Muscle of arm (tissue), 14 donors: ENCODE measurements around the gene B4GALNT4. TPM values are rescaled to one million over a fixed set of nuclear protein-coding genes. Genes with fewer than 3 reads are reported as not detected.
"Not testable (repeated sequence)": the region's sequence is repeated elsewhere in the genome, so short reads cannot be mapped to it uniquely, and the experiment has no call there.

Experiments
- DNase-seq: peaks from one replicate; pipeline ENCODE4 v3.0.0-alpha.2; 2013
- long read RNA-seq, 11 donors: transcript quantifications; one replicate each; lab custom pipeline, GENCODE V29; 2026
- polyA plus RNA-seq, 12 donors: library from polyadenylated mRNA; unstranded; fragments of 120-200 nt; gene quantifications; one replicate each; pipeline ENCODE4 v1.2.1, GENCODE V29; 2013; ENCODE audit not compliant: insufficient read length in 12 of 12

B4GALNT4 gene, protein sequence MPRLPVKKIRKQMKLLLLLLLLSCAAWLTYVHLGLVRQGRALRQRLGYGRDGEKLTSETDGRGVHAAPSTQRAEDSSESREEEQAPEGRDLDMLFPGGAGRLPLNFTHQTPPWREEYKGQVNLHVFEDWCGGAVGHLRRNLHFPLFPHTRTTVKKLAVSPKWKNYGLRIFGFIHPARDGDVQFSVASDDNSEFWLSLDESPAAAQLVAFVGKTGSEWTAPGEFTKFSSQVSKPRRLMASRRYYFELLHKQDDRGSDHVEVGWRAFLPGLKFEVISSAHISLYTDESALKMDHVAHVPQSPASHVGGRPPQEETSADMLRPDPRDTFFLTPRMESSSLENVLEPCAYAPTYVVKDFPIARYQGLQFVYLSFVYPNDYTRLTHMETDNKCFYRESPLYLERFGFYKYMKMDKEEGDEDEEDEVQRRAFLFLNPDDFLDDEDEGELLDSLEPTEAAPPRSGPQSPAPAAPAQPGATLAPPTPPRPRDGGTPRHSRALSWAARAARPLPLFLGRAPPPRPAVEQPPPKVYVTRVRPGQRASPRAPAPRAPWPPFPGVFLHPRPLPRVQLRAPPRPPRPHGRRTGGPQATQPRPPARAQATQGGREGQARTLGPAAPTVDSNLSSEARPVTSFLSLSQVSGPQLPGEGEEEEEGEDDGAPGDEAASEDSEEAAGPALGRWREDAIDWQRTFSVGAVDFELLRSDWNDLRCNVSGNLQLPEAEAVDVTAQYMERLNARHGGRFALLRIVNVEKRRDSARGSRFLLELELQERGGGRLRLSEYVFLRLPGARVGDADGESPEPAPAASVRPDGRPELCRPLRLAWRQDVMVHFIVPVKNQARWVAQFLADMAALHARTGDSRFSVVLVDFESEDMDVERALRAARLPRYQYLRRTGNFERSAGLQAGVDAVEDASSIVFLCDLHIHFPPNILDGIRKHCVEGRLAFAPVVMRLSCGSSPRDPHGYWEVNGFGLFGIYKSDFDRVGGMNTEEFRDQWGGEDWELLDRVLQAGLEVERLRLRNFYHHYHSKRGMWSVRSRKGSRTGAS
- 10 to 100 TPM in 10 of 12 donors, 1 to 10 TPM in 1, not detected in 1; 8.1 to 55.6 (median 14.5) TPM for polyA plus RNA-seq
- long read RNA-seq, donor 1, partial matches to known transcripts: 6 of 10 reads
- long read RNA-seq, donor 1, other reads (novel, unspliced or antisense): 0 of 10 reads
- long read RNA-seq, donor 2: 0 reads
- long read RNA-seq, donor 3: 0 reads
- long read RNA-seq, donor 4: 0 reads
- long read RNA-seq, donor 5: 0 reads
- long read RNA-seq, donor 6: 0 reads
- long read RNA-seq, donor 7, partial matches to known transcripts: 0 of 1 reads
- long read RNA-seq, donor 7, other reads (novel, unspliced or antisense): 0 of 1 reads
- long read RNA-seq, donor 8, partial matches to known transcripts: 0 of 1 reads
- long read RNA-seq, donor 8, other reads (novel, unspliced or antisense): 0 of 1 reads
- long read RNA-seq, donor 9: 0 reads
- long read RNA-seq, donor 10: 0 reads
- long read RNA-seq, donor 11, partial matches to known transcripts: 0 of 1 reads
- long read RNA-seq, donor 11, other reads (novel, unspliced or antisense): 0 of 1 reads

DNA sequence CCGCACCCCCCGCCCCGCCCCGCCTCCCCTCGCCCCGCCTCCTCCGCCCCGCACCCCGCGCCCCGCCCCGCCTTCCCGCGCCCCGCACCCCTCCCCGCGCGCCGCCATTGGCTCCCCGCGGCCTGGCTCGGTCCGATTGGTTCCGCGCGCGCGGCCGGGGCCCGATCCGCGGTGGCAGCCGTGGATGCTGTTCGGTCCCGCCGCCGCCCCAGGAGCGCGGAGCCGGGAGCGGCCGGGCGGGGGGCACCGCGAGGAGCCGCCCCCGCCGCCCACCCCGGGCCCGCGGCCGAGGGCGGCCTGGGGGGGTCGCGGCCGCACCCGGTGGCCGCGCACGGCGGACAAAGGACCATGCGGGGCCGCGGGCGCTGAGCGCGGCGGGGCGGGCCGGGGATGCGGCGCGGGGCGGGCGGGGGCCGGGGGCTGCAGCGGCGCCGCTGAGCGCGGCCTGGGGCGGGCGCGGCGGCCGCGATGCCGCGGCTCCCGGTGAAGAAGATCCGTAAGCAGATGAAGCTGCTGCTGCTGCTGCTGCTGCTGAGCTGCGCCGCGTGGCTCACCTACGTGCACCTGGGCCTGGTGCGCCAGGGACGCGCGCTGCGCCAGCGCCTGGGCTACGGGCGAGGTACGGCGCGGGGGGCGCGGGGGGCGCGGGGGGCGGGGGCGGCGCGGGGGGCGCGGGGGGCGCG, at the start of gene B4GALNT4:
Gene B4GALNT4, plus strand, starts transcription at position 164 of the 683 bp plus-strand sequence. Its CDS starts 305 bp downstream, at position 469.
- no peak for DNase-seq

DNA sequence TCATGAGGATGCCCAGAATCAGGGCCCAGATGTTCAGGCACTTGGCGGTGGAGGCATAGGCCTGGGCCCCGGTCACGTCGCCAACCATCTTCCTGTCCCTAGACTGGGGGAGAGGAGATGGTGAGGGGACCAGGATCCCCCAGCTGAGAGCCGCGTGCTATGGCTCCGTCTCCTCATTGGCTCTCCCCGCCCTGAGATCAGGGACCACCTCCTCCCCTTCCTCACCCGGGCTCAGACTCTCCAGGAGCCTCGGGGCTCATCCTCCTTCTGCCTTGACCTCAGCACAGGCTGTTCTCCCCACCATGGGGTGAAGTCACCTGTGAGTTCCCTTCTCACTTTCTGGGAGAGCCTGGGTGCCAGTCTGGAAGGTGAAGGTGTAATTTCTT, 49.4 kb upstream of the B4GALNT4 start:
- not testable (repeated sequence) for DNase-seq

DNA sequence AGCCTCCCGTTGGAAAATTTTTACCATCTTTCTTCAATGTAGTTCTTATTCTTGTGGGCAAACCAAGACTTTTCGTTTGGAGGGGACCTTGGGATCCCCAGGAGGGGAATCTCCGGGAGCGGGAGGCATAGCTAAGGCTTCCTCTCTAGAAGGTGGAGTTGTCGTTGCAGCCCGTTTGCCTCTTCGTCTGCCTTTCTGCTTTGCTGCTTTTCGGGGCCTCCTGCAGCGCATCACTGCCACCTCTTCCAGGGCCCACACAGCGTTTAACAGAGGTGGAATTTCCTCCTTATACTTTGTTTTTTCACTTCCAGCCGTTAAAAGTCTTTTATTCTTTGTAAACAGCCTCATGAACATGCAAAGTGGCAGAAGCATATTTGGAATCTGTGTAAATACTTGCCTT, 45.1 kb upstream of the B4GALNT4 start:
- DNase-seq: no peak

DNA sequence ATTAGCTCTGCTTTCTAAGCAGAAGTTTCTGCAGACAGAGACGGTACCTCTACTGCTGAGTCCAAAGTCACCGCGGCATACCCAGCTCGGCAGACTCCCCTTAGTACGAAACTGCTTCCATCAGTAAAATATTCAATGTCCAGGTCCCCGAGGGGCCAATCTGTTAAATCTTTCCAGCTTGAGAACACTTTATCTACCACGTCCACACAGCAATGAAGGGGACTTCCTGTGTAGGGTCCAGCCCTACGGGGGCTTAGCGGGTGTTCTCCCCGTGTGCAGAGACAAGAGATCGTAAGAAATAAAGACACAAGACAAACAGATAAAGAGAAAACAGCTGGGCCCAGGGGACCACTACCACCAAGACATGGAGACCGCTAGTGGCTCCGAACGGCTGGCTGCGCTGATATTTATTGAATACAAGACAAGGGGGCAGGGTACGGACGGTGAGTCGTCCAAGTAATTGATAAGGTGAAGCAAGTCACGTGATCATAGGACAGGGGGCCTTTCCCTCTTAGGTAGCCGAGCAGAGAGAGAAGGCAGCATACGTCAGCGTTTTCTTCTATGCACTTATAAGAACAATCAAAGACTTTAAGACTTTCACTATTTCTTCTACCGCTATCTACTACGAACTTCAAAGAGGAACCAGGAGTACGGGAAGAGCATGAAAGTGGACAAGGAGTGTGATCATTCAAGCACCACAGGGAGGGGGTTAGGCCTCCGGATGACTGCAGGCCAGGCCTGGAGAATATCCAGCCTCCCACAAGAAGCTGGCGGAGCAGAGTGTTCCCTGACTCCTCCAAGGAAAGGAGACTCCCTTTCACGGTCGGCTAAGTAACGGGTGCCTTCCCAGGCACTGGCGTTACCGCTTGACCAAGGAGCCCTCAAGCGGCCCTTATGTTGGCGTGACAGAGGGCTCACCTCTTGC, 44.4 kb upstream of the B4GALNT4 start:
- not testable (repeated sequence) for DNase-seq

DNA sequence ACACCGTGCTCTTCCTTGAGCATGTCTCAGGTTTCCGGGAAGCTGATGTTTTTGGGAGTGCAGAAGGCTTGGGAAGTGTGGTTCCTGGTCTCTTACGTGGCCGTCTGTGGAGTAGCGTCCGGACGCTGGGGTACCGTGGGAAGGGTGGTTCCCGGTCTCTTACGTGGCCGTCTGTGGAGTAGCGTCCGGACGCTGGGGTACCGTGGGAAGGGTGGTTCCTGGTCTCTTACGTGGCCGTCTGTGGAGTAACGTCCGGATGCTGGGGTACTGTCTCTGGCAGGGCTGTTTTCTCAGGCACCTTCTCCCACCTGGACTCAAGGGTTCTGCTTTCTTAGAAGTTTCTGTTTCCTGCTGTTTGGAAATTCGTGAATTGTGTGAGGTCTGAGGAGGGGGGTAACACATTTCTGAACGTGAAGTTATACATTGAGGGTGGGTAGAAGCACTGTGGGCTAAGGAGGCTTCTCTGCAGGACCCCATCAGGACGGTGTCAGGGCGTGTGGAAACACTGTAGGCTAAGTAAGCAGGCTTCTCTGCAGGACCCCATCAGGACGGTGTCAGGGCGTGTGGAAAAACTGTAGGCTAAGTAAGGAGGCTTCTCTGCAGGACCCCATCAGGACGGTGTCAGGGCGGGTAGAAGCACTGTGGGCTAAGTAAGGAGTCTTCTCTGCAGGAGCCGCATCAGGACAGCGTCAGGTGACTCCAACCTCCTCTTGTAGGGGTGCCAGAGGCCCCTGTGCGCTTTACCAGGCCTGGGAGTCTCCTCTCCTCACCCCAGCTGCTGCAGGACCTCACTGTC, 43.3 kb upstream of the B4GALNT4 start:
- DNase-seq: no peak

DNA sequence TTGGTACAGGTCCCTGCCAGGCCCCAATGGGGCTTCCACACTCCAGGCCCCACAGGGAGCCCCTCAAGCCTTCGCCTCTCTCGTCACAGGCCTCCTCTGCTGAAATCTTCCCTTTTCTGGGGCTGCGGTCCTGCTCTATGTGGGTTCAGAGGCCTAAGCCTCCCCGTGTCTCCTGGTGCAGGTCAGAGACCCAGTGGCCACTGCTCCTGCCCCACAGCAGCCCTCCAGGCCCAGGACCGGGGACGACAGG, 42.8 kb upstream of the B4GALNT4 start:
- no peak for DNase-seq

DNA sequence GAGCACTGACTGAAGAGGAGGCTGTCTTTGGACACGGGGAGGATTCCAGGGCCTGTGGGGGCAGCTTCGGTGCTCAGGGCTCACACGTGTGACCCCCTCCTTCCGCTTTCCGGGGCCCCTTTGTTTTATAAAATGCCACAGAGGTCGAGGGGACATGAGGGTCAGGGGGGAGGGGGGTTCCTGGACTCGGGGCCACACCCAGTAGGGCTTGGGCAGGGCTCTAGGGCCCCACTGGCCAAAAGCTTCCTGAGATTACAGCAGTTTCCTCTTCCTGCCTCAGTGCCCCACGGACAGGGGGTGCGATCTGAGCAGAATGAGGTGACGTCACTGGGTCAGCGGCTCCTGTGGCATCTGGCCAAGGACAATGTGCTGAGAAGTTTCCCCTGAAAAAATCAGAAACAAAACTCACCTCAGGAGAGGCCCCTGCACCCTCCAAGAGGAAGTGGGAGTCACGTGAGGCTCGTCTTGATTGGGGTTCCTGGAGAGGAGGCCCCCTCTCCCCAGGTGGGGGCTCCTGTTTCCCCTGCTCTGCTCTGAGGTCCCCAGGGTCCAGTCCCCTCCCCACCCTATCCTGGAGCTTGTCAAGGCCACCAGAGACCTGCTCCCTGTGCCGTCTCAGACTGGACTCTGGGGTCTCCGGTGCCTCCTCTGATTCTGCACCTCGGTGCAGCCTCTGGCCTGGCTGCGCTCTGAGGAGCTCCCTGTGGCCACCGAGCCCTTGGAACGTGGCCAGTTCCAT, 42.3 kb upstream of the B4GALNT4 start:
- peak; percentile 70 for DNase-seq

DNA sequence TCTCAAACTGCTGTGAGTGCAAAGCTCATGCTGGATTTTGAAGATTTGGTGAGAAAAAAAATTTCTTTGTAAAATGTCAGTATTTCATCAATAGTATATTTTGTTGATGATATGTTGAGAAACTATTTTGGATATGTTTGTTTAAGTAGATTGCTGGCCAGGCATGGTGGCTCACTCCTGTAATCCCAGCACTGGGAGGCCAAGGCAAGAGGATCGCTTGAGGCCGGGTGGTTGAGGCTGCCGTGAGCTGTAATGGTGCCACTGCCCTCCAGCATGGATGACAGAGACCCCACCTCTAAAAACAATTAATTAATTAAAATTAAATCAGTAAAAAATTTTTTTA, 41.7 kb upstream of the B4GALNT4 start:
- no peak for DNase-seq

DNA sequence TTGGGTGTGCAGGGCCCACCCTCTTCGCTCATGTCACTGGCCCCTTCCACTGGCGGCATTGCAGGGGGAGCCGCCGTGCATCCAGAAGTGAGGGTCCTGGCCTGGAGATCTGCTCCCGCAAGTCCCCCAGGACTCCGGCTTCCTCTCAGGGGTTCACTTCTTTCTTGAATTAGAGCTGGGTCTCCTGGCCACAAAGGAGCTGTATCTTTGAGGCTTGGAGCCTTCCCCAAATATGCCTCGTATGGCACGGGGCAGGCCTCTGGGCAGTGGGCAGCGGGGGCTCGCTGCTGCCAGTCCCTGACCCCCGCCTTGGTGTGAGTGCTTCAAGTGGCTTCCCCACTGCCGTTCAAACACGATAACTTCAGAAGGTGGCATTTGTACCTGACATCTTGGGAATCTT, 41.3 kb upstream of the B4GALNT4 start:
- no peak for DNase-seq

DNA sequence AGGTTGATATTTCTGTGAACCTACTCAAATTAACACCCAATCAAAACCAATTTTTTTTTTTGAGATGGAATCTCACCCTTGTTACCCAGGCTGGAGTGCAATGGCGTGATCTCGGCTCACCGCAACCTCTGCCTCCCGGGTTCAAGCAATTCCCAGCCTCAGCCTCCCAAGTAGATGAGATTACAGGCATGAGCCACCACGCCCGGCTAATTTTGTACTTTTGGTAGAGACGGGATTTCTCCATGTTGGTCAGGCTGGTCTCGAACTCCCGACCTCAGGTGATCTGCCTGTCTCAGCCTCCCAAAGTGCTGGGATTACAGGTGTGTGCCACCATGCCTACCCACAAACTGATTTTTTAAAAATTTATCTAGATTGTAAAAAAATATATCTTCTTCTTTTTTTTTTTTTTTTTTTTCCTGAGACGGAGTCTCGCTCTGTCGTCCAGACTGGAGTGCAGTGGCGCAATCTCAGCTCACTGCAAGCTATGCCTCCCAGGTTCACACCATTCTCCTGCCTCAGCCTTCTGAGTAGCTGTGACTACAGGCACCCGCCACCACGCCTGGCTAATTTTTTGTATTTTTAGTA, 40.7 kb upstream of the B4GALNT4 start:
- DNase-seq: not testable (repeated sequence)

DNA sequence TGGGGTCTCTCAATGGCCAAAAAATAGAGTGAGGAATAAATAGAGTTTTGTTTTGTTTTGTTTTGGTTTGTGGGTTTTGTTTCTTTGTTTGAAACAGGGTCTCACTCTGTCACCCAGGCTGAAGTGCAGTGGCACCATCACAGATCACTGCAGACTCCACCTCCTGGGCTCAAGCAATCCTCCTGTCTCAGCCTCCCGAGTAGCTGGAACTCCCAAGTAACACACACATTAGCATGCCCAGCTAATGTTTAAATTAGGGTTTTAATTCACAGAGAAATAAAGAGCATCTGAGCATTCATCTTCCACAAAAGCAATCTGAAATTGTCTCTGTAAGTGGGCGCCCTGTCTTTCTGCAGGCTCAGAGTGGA, 39.4 kb upstream of the B4GALNT4 start:
- no peak for DNase-seq

DNA sequence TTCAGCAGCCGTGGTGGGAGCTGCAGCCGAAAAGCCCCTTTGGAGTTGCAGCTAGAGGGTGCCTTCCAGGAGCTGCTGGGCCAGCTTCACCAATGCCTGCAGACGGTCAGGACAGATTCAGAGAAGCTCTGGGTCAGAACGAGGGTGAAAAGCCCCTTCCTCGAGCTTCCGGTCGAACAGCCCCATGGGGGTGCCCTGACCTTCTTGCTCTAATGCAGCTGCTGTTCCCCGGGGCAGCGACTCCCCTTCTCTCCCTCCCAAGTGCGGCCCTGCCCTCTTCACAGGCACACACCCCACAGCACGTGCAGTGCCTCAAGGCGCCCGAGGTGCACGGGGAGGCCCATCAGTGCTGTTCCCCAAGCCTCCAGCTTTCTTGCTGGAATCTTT, 39.0 kb upstream of the B4GALNT4 start:
- no peak for DNase-seq

DNA sequence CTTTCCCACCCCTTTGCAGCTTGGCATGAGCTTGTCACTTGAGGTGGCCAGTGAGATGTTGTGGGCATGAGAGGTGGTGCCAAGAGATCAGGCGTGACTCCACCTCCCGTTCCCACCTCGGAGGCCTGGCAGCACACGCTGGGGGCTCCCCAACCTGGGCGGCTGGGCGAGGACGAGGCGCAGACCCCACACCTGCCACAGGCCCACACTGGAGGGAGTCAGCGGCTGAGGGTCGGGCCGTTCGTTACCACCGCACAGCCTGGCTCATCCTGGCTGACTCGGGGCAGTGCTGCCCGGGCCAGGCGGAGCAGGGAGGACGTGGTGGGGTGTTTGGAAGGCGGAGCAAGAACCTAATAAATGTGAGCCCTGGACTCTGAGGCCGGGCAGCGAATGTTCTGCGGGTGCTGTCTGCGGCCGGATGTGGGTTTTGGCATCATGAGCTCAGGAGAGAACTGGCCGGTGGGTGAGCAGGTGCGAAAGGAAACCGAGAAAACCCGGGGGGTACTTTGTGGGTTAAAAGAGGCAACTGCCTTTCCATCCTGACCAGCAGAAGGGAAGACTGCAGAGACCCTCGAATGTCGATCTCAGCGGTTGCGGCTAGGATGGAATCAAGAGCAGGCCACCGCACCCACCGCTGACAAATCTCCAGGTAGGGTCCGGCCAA, 38.5 kb upstream of the B4GALNT4 start:
- DNase-seq: no peak

DNA sequence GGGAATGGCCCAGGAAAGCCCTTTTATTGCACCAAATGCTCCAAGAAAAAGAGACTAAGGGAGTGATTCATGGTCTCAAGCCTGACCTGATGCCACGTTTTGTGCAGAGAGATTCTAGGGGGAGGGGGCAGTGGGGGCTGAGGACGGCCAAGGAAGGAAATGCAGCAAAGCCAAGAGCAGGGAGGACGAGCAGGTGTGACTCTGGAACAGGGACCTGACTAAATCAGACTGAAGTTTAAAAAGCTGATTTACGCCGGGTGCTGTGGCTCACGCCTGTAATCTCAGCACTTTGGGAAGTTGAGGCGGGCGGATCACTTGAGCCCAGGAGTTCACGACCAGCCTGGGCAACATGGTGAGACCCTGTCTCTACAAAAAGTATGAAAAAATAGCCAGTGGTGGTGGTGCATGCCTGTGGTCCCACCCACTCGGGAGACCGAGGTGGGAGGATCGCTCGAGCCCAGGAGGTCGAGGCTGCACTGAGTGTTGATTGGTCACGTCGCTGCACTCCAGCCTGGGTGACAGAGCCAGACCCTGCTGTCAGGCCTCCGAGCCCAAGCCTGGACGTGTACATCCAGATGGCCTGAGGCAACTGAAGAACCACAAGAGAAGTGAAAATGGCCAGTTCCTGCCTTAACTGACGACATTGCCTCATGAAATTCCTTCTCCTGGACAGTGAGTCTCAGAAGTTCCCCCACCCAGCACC, 37.8 kb upstream of the B4GALNT4 start:
- no peak for DNase-seq

DNA sequence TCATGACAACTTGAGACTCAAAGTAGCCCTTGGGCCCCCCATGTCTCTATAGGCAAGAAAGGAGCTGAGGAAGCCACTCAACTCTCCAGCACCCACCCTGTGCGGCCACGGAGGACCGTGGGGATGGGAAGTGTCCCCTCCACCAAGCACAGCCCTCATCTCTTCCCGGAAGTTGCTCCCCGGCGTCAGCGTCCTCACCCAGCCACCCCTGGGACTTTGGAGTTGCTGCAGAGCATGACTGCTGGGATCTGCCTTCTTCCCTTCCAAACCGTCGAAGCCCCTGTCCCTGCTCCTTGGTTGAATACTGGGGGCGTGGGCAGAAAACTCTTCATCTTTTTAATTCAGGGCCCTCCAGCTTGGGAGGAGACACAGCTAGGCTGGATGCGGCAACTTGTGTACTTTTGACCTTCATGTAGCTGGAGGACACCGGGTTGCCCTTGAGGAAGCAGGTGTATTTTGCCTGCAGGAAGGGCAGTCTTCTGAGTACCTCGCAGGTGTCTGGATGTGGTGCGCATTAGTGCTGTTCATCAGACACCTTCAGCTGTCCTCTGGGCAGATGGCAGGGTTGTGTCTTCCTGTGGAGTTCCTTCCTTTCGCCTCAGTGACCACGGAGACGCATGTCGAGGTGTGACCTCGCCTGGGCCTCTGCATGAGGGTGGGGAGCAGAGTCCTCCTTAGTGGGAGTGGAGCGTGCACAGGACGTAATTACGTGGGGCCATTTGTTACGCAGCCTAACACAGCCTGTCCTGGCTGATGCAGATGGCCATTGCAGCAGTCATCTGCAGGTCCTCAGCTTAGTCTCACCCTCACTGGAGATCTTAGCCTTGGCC, 36.4 kb upstream of the B4GALNT4 start:
- no peak for DNase-seq
